ENCODE measurements around the gene PROS1. TPM values are rescaled to one million over a fixed set of nuclear protein-coding genes. Genes with fewer than 3 reads are reported as not detected.

The PROS1 gene
- polyA plus RNA-seq, 1 donor (not counting 4 experiments of a cell fraction or from before 2014, with no cell fraction given) = 3.8 TPM

- H3K79me2 ChIP-seq (ENCODE audit: control insufficient read depth, insufficient read depth, low read length) = no peaks in the 10 kb centered on the region
- no peak overlapping the region for H3K4me3 ChIP-seq (ENCODE audit: control insufficient read depth in 2 of 3, extremely low read depth in 1 of 3, insufficient read depth in 2 of 3, low read depth in 1 of 3, low read length in 3 of 3)
- TF ChIP-seq CTCF (optimal IDR thresholded peaks at IDR 0.05 in 1 of 3, IDR thresholded peaks at IDR 0.05 in 1 of 3, conservative IDR thresholded peaks at IDR 0.05 in 1 of 3; ENCODE audit: extremely low read depth in 1 of 3, insufficient read depth in 2 of 3, low read length in 3 of 3) (no peak), EZH2 (IDR thresholded peaks at IDR 0.05; ENCODE audit: low read length) (no peak)
- H2AFZ ChIP-seq (ENCODE audit: control insufficient read depth, low read length) = no peak overlapping the region
- H3K36me3 ChIP-seq (ENCODE audit: control insufficient read depth in 2 of 2, extremely low read depth in 1 of 2, insufficient read depth in 2 of 2, low read length in 2 of 2) = no peaks in the 10 kb centered on the region
- no peak for FAIRE-seq
- H3K4me2 ChIP-seq (ENCODE audit: control insufficient read depth, extremely low read depth, insufficient read depth, low read depth, low read length) = no peak overlapping the region
- no peaks in the 10 kb centered on the region for H4K20me1 ChIP-seq (ENCODE audit: control insufficient read depth, extremely low read depth, insufficient read depth, low read length)
- no peak for DNase-seq (ENCODE audit: low read depth, low spot score)
- H3K4me1 ChIP-seq (ENCODE audit: control insufficient read depth, extremely low read depth, insufficient read depth, low read length) = no peaks in the 10 kb centered on the region
- no peaks in the 10 kb centered on the region for H3K27me3 ChIP-seq (ENCODE audit: control insufficient read depth, extremely low read depth, insufficient read depth, low read length)
- no peak overlapping the region for H3K27ac ChIP-seq (ENCODE audit: control insufficient read depth, insufficient read depth, low read length)
- no peak overlapping the region for H3K9ac ChIP-seq (ENCODE audit: control insufficient read depth, extremely low read depth, insufficient read depth, low read length)
- dilution Hi-C loops (cut with MboI; ENCODE audit: extremely low pct_ligation_motif_present, low sequenced_read_pairs) = no loop called here
- H3K9me1 ChIP-seq (ENCODE audit: control insufficient read depth, extremely low read depth, insufficient read depth, low read length) = no peaks in the 10 kb centered on the region
- H3K9me3 ChIP-seq (ENCODE audit: control insufficient read depth, low read depth, low read length) = no peaks in the 10 kb centered on the region
Measured at GRCh38 chr3:93931597-93932229, 42.0 kb downstream of the PROS1 start.

- H3K9me3 ChIP-seq (ENCODE audit: control insufficient read depth, low read depth, low read length) = no peaks in the 10 kb centered on the region
- FAIRE-seq (no peak), DNase-seq (ENCODE audit: low read depth, low spot score) (no peak)
- dilution Hi-C loops (cut with MboI; ENCODE audit: extremely low pct_ligation_motif_present, low sequenced_read_pairs) = no loop called here
- H3K27ac ChIP-seq (ENCODE audit: control insufficient read depth, insufficient read depth, low read length) = no peak overlapping the region
- no peaks in the 10 kb centered on the region for H3K4me1 ChIP-seq (ENCODE audit: control insufficient read depth, extremely low read depth, insufficient read depth, low read length)
- H3K79me2 ChIP-seq (ENCODE audit: control insufficient read depth, insufficient read depth, low read length) = no peaks in the 10 kb centered on the region
- no peaks in the 10 kb centered on the region for H4K20me1 ChIP-seq (ENCODE audit: control insufficient read depth, extremely low read depth, insufficient read depth, low read length)
- H3K27me3 ChIP-seq (ENCODE audit: control insufficient read depth, extremely low read depth, insufficient read depth, low read length) = no peaks in the 10 kb centered on the region
- no peak overlapping the region for H3K4me3 ChIP-seq (ENCODE audit: control insufficient read depth in 2 of 3, extremely low read depth in 1 of 3, insufficient read depth in 2 of 3, low read depth in 1 of 3, low read length in 3 of 3)
- no peak overlapping the region for H3K9ac ChIP-seq (ENCODE audit: control insufficient read depth, extremely low read depth, insufficient read depth, low read length)
- H3K4me2 ChIP-seq (ENCODE audit: control insufficient read depth, extremely low read depth, insufficient read depth, low read depth, low read length) = no peak overlapping the region
- no peaks in the 10 kb centered on the region for H3K9me1 ChIP-seq (ENCODE audit: control insufficient read depth, extremely low read depth, insufficient read depth, low read length)
- H2AFZ ChIP-seq (ENCODE audit: control insufficient read depth, low read length) = no peak overlapping the region
- TF ChIP-seq EZH2 (IDR thresholded peaks at IDR 0.05; ENCODE audit: low read length) (no peak), CTCF (optimal IDR thresholded peaks at IDR 0.05 in 1 of 3, IDR thresholded peaks at IDR 0.05 in 1 of 3, conservative IDR thresholded peaks at IDR 0.05 in 1 of 3; ENCODE audit: extremely low read depth in 1 of 3, insufficient read depth in 2 of 3, low read length in 3 of 3) (no peak)
- H3K36me3 ChIP-seq (ENCODE audit: control insufficient read depth in 2 of 2, extremely low read depth in 1 of 2, insufficient read depth in 2 of 2, low read length in 2 of 2) = no peaks in the 10 kb centered on the region
Measured at GRCh38 chr3:93930041-93930440, 43.7 kb downstream of the PROS1 start.
